Tibial nerve (tissue), 3 donors: ENCODE results near the gene OTOP3.

ENCODE experiments used
- POLR2A ChIP-seq, 2 donors: fragments of 450-650 bp; IDR thresholded peaks; one replicate each; pipeline ENCODE4 v1.6.1; 2017; ENCODE audit warnings: antibody characterized with exemption in 2 of 2, mild to moderate bottlenecking in 2 of 2, moderate library complexity in 2 of 2
- TF ChIP-seq, protein P1 (sequence below), 5 experiments: fragments of 200-600 bp in 3 of 5; fragments of 450-650 bp in 2 of 5; sonication (generic) in 3 of 5; IDR thresholded peaks; one replicate each; pipeline ENCODE4 v1.5.1; 2016 to 2019; ENCODE audit warnings: antibody characterized with exemption in 5 of 5, mild to moderate bottlenecking in 3 of 5, moderate library complexity in 2 of 5

DNA sequence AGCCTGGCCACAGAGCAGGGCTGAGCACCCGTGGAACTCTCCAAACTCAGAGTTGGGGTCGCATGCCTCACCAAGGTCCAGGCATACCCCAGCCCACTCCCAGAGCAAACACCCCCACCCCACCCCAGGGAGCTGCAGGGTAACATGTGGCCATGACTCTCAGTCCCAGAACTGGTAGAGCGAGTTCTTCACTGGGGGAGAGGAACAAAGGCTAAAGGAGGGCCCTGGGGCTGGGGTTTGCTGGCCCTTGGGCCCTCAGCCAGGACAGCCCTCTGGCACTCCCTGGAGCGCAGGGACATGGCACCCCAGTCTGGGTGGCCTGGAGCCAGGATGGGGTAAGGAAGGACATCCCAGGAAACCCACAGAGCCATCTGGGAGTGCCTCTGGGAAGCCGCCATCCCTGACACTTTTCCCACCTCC is 32.7 kb downstream of the OTOP3 start:
- TF ChIP-seq, protein P1, sequence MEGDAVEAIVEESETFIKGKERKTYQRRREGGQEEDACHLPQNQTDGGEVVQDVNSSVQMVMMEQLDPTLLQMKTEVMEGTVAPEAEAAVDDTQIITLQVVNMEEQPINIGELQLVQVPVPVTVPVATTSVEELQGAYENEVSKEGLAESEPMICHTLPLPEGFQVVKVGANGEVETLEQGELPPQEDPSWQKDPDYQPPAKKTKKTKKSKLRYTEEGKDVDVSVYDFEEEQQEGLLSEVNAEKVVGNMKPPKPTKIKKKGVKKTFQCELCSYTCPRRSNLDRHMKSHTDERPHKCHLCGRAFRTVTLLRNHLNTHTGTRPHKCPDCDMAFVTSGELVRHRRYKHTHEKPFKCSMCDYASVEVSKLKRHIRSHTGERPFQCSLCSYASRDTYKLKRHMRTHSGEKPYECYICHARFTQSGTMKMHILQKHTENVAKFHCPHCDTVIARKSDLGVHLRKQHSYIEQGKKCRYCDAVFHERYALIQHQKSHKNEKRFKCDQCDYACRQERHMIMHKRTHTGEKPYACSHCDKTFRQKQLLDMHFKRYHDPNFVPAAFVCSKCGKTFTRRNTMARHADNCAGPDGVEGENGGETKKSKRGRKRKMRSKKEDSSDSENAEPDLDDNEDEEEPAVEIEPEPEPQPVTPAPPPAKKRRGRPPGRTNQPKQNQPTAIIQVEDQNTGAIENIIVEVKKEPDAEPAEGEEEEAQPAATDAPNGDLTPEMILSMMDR (IDR thresholded peaks at IDR 0.05), result no peak
- no peak for TF ChIP-seq POLR2A (IDR thresholded peaks at IDR 0.05)
